GM11168 (cell line): ENCODE results near the gene KCP.

Source experiments
- in situ Hi-C: fragments of 300-500 bp; cut with MboI; formaldehyde crosslinking; loops from one replicate; pipeline ENCODE4 v1.12.0; 2022; ENCODE audit warnings: low sequenced_read_pairs; ENCODE audit not compliant: unreplicated experiment

KCP gene

DNA sequence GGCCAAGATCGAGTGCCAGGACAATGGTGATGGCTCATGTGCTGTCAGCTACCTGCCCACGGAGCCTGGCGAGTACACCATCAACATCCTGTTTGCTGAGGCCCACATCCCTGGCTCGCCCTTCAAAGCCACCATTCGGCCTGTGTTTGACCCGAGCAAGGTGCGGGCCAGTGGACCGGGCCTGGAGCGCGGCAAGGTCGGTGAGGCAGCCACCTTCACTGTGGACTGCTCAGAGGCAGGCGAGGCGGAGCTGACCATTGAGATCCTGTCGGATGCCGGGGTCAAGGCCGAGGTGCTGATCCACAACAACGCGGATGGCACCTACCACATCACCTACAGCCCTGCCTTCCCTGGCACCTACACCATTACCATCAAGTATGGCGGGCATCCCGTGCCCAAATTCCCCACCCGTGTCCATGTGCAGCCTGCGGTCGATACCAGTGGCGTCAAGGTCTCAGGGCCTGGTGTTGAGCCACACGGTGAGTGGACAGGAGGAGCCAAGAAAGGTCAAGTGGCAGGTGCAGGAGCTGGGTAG lies 65.7 kb downstream of the KCP start:
- in situ Hi-C loops: no loop called here

DNA sequence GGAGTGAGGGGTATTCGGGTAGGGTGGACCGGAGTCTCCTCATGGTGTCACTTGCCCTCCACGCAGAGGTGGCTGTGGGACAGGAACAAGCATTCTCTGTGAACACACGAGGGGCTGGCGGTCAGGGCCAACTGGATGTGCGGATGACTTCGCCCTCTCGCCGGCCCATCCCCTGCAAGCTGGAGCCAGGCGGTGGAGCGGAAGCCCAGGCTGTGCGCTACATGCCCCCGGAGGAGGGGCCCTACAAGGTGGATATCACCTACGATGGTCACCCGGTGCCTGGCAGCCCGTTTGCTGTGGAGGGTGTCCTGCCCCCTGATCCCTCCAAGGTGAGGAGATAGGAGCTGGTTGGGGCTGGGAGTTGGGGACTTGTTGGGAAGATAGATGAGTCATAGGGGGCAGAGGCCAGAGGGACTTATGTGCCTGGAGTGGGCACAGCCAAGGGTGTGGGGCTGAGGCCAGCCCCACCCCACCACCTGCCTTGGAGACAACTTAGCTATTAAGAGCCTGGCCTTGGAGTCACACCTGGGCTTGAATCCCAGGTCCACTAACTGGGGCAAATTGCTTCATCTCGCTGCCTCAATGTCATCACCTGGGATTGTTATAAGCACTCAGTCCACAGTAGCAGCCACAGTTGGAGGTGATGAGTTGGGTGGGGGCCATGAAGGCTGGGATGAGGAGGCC lies 66.4 kb downstream of the KCP start:
- in situ Hi-C loops: no loop called here

DNA sequence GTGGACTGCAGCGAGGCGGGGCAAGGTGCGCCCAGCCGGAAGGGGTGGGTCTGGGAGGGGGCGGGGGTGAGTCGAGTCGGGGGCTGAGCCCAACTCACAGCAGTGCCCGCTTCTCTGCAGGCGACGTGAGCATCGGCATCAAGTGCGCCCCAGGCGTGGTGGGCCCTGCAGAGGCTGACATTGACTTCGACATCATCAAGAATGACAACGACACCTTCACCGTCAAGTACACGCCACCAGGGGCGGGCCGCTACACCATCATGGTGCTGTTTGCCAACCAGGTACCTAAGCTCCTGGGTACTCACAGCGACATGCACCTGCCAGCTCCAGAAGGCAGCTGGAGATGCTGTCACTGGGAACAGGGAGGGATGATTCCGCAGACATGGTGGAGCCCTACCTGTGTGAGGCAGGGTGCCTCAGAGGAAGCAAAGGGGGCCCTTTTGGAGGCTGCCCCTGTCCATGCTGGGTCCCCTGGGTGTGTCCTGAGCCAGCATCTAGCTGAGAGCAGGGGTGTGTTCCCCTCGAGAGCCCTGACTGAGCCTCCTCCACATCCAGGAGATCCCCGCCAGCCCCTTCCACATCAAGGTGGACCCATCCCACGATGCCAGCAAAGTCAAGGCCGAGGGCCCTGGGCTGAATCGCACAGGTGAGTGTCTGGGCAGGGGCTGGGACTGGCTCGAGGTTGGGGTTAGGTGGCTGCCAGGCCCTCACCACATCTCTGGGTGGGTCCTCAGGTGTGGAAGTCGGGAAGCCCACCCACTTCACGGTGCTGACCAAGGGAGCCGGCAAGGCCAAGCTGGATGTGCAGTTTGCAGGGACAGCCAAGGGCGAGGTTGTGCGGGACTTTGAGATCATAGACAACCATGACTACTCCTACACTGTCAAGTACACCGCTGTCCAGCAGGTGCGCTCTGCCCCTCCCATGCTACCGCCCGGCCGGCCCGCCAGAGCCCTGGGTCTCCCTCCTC lies 67.6 kb downstream of the KCP start:
- in situ Hi-C loops: no loop called here

DNA sequence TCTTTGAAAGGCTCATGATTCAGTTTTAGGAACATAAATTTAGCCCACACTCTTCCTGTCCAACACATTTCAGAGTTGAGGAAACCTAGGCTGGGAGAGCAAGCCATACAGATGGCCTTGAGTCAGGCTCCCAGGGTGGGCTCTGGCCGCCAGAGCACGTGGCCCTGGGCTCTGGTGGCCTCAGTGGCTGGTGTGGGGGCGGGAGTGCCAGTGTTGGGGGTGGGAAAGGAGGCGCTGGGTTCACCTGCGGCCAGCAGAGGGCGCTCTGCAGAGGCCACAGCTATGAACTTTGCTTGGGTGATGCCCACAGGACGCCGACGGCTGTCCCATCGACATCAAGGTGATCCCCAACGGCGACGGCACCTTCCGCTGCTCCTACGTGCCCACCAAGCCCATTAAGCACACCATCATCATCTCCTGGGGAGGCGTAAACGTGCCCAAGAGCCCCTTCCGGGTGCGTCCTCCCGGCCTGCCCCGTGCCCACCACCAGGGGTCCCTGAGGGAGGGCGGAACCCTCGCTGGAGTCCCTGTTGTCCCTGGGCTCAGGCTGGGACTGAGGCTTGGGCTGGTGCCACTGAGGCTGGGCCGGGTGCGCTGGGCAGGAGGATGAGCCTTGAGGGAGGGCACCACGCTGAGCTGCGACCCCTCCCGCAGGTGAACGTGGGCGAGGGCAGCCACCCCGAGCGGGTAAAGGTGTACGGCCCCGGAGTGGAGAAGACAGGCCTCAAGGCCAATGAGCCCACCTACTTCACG lies 68.4 kb downstream of the KCP start:
- in situ Hi-C loops: no loop called here

DNA sequence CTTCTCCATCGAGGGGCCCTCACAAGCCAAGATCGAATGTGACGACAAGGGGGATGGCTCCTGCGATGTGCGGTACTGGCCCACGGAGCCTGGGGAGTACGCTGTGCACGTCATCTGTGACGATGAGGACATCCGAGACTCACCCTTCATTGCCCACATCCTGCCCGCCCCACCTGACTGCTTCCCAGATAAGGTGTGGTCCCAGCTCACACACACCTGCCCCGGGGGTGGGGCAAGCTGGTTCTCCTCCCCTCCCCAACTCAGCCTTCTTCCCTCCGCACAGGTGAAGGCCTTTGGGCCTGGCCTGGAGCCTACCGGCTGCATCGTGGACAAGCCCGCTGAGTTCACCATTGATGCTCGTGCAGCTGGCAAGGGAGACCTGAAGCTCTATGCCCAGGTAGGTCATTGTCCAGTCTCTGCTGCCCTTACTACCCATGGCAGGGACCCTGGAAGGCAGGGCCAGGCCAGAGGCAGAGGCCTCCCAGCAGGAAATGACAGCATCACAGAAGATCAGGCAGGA lies 69.3 kb downstream of the KCP start:
- in situ Hi-C loops: no loop called here

DNA sequence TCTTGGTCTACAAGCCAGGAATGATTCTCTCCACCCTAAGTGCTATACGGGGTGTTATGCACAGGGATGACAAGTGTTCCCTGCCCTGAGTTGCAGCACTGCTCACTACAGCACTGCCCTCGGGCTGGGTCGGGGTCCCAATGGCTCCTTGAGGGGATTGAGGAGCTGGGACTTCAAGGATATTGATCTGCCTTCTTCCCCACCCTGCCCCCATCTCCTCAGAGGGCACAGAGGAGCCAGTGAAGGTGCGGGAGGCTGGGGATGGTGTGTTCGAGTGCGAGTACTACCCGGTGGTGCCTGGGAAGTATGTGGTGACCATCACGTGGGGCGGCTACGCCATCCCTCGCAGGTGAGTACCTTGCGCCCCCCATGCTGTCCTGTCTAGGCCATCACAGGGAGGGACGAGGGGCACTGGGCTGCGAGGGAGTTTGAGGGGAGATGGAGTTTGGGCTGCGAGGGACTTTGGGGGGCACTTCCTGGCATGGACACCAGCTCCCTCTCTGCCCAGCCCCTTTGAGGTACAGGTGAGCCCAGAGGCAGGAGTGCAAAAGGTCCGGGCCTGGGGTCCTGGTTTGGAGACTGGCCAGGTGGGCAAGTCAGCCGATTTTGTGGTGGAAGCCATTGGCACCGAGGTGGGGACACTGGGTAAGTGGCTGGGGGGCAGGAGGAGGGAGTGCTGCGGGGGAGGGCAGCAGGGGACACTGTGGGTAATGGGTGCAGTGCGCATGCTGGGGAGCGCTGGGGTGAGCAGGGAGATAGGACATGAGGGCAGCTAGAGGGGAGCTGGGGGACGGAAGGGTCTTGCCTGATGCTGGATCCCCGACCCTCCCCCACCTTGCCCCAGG lies 70.0 kb downstream of the KCP start:
- in situ Hi-C loops: no loop called here

DNA sequence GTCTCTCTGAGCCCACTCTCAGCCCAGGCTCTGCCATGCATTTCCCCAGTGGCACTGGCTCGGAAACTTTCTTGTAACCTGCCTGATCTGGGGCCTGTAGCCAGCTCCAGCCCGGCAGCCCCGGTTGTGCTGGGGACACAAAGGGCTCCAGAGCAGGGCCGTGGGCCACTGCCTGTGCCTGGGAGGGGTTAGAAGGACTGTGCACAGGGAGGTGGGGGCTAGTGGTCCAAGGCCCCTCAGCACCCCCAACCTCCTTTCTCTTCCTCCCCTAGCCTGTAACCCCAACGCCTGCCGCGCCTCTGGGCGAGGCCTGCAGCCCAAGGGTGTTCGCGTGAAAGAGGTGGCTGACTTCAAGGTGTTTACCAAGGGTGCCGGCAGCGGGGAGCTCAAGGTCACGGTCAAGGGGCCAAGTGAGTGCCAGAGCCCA lies 70.7 kb downstream of the KCP start:
- in situ Hi-C loops: no loop called here

DNA sequence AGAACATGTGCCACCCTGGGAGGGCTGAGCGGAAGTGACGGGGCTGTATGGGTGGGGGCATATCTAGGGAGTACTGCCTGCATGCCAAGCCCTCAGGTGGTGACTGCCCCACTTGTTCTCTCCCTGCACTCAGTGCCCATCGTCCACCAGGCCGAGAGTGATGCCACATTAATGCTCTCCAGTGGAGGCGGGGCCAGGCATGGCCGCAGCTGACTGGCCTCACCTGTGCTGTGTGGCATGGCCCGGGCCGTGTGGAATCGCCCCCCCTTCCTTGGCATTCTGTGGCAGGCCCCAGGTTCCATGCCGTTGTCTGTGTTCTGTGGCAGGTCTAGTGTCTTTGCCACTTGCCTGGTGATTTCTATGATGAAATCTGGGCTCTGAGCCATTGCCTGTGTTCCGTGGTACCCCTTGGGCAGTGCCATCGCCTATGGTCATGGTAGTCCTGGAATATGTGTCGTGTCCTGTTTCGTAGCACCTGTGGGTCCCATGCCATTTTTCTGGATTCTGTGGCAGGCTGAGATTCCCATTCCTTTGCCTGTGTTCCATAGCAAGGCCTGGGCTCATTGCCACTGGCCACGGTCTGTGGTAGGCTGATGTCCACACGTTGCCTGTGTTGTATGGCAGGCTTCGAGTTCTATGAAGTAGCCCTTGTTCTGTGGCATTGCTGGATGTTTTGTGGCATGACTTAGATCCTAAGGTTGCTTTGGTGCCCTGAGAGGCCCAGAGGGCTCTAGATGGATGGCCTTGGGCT lies 71.4 kb downstream of the KCP start:
- in situ Hi-C loops: no loop called here

DNA sequence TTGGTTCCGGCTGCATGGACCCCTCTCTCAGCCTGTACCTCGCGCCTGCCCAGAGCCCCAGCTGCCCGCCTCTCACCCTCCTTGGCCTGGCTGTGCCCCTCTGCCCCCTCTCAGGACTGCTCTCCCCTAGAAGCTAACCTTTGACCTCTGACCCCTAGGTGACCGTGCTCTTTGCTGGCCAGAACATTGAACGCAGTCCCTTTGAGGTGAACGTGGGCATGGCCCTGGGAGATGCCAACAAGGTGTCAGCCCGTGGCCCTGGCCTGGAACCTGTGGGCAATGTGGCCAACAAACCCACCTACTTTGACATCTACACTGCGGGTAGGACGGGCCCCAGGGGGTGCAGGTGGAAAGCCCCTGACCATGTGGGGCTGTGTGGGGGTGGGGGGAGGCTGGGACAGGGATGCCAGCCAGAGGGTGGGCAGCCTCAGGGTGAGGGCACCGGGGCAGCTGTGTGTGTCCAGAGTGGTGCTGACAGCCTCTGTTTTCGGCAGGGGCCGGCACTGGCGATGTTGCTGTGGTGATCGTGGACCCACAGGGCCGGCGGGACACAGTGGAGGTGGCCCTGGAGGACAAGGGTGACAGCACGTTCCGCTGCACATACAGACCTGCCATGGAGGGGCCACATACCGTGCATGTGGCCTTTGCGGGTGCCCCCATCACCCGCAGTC lies 72.3 kb downstream of the KCP start:
- in situ Hi-C loops: no loop called here

DNA sequence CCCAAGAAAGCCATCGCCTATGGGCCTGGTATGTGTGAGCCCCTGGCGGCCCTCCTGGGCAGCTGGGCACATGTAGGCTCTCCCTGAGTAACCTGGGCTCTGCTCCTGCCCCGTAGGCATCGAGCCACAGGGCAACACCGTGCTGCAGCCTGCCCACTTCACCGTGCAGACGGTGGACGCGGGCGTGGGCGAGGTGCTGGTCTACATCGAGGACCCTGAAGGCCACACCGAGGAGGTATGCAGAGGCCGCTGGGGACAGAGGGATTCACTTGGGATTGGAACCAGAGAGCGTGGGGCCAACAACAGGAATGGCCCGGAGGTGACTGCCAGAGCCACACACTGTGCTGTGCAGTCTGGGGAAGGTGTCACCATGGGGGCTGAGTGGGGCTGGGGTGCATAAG lies 73.0 kb downstream of the KCP start:
- in situ Hi-C loops: no loop called here

DNA sequence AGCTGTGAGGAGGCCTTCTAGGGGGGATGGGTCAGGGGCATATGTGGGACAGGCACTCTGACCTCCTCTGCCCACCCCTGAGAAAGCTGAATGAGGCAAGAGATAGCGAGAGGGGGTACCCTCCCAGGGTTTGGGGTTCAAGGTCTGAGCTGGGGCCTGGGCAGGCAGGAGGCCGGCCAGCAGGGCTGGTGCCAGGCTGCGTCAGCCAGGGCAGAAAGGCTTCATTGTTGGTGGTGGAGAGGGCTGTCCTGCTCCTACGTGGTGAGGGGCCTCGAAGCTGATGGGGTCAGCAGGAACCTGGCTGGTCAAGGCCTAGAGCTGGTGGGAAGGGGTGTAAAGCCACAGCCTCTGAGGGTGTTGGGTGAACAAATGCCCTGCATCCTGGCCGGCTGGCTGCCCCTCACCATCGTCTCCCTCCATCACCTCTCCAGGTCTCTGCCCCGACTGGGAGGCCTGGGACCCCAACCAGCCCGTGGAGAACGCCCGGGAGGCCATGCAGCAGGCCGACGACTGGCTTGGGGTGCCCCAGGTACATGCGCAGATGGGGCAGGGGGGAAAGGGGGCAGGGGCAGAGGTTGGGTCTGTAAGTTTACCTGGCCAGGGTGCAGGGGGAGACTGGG lies 73.7 kb downstream of the KCP start:
- in situ Hi-C loops: no loop called here

DNA sequence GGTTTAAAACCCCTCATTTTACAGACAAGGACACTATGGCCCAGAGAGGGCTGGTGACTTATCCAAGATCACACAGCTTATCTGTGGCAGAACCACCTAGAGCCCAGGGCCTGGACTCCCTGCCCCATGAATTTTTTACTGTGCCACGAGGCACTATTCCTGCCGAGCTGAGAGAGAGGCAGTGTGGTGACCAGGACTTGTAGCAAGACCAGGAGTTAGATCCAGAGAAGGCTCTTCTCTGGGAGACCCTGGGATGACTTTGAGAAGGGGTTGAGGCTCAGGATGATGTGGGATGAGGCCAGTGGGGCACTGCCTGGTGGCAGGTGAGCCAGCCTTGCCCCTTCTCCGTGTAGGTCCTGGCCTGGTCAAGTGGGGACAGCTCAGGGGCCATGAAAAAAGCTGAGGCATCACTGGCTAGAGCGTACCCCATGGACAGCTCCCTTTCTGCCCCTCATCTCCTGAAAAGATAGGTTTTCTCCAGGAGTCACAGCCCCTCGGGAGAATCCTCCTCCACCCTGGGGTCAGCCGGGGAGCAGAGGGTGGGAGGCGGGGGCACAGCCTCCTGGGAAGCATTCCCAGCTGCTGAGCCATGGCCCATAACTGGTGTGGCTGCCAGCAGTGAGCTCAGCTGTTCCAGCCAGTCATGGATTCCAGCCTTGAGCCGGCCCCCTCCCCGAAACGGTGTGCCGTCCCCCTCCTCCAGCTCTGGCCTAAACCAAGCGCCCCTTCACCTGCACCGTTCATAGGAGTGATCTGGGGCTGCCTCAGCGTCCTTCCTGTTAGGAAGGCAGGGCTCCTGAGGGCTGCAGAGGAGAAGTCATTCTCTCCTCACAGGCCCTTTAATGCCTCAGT lies 74.5 kb downstream of the KCP start:
- in situ Hi-C loops: no loop called here

DNA sequence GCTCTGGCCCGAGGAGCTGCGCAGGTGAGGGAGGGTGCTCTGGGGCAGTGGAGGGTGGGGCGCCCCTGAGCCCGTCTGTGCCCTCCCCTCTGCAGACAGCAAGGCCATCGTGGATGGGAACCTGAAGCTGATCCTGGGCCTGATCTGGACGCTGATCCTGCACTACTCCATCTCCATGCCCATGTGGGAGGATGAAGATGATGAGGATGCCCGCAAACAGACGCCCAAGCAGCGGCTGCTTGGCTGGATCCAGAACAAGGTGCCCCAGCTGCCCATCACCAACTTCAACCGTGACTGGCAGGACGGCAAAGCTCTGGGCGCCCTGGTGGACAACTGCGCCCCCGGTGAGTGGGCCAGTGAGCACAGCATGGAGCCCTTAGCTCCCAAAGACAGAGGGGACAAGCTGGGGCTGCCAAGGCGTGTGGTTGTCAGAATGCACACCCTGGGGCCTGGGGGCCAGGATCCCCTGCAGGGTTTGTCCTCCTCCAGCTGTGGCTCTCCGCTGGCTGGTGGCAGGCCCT lies 75.2 kb downstream of the KCP start:
- in situ Hi-C loops: no loop called here

DNA sequence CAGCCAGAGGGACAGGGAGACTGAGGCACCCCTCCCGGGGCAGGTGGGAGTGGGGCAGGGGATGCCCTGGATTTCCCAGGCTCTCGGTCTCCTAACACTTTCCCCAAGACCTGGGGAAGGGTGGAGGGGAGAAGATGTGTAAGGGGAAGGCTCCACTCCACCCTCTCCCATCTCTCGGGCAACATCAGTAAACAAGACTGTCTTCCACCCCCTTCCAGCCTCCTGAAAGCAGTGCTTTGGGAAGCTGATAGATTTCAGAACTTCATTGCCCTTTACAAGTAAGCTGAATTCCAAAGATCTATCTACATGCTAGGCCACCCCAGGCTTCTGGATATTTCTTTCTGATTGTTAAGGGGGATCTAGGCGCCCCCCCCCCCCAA lies 76.6 kb downstream of the KCP start:
- in situ Hi-C loops: no loop called here

DNA sequence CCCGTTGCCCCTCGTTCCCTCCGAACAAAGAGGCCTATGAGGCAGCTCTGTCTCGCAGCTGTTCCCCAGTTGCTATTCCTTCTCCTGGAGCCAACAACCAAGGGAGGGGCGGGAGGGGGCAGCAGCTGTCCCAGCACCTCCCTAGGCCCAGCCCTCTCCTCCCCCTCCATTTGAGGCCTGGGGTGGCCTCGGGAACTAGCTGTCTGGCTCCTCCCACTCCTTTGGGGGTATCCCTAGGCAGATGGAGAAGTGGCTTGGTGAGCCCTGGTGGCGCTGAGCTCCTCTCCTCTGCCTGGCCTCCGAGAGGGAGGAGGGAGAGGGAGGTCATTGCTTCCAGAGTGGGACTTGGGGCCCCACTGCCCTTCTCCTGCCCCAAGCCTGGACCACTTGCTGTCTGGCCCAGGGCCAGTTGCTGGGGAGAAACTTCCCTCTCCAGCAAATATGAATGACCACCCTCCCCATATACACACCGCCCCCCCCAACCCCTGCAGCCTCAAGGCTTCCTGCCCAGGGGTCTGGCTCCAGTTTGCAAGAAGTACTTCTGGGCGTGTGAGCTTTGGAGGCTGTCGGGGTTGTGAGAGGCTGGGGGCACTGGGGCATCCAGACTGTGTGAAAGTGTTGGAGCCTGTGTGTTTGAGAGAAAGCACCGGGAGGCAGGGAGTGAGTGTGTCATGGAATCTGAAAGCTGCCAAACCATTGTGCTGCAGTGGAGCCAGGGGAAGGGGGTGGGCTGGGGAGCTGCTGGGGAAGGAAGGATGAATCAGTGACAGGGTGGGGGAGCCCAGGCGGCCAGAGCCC lies 77.2 kb downstream of the KCP start:
- in situ Hi-C loops: no loop called here

DNA sequence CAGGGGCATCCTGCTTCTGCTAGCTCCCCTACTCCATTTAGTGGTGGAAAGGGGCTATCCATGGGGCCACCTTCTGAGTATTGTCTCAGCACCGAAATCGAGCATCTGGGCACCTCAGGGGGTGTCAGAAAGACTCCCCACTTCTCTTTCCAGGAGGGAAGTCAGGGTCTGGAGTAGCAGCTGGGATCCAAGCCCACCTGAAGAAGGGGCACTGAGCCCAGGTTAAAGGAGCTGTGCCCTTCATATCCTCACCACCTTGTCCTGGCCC lies 77.7 kb downstream of the KCP start:
- in situ Hi-C loops: no loop called here
